Measurements from ENCODE around the gene PLCL2.

PLCL2 gene

DNA sequence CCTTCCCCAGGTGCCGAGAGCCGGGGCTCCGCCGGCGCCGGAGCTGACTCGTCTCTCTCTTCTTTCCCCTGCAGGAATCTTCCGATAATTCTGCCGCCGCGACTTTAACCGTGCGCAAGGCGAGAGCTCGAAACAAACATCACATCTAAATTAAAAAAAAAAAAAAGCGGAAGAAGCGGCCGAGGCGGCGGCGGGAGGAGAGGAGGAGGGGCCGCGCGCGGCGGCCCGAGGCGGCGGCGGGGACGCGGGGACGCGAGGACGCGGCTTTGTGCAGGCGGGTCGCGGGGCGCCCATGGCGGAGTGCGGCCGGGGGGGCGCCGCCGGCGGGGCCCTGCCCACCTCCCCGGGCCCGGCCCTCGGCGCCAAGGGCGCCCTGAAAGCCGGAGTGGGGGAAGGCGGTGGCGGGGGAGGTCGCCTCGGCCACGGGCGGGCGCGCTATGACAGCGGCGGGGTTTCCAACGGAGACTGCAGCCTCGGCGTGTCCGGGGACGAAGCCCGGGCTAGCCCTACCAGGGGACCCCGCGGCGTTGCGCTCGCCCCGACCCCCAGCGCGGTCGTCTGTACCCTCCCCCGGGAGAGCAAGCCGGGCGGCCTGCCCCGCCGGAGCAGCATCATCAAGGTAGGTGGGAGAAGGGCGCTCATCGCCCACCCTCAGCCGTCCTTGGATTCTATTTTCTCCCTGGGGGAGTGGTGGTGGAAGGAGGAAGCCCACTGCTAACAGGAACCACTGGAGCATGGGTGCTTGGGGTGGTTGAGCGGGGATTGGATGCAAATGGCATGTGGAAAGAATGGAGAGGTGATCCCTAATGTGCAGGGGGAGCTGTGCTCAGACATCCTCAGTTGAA, at the start of gene PLCL2:
TSS of gene PLCL2 (plus strand) at position 208 of the 845 bp plus-strand sequence. CDS start at position 293, 85 bp downstream.
- no peak for DNase-seq

- no peak for DNase-seq
Measured at GRCh38 chr3:16836505-16837237, 48.1 kb upstream of the PLCL2 start.

DNA sequence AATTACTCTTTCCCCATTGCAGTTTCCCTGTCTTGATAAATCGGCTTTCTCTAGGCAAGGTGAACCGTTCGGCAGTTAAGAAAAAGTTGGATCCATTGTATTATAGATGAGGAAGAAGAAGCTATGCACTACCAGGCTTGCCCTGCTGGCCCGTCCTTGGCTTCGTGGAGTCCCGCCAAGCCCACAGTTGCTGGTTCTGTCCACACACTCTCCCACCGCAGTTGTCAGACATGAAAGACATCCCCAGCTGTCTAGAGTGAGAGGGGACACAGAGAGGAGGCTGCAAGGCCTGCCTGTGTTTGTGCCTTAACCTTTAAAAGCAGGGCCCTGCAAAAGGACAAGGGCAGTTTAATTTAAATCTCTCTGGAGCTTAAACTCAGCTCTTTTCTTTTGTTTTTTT, 47.2 kb upstream of the PLCL2 start:
- DNase-seq, result no peak

- no peak for DNase-seq
Measured at GRCh38 chr3:16838561-16838960, 46.2 kb upstream of the PLCL2 start.

- DNase-seq, result no peak
Measured at GRCh38 chr3:16839271-16840100, 45.3 kb upstream of the PLCL2 start.

DNA sequence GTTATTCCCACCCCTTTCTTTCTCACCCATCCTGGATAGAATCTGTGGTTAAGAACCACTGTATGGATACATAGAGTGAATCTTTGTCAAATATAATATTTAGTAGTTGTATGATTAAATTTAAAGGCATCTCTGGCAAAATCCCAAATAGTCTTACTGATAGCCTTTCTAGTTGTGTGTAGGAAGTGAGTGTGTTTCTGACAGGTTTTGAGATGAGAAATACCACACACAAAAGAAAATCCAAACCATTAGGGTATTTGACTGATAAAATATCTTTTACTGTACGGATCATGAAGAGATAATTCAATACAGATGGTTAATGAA, 44.7 kb upstream of the PLCL2 start:
- DNase-seq, result no peak

DNA sequence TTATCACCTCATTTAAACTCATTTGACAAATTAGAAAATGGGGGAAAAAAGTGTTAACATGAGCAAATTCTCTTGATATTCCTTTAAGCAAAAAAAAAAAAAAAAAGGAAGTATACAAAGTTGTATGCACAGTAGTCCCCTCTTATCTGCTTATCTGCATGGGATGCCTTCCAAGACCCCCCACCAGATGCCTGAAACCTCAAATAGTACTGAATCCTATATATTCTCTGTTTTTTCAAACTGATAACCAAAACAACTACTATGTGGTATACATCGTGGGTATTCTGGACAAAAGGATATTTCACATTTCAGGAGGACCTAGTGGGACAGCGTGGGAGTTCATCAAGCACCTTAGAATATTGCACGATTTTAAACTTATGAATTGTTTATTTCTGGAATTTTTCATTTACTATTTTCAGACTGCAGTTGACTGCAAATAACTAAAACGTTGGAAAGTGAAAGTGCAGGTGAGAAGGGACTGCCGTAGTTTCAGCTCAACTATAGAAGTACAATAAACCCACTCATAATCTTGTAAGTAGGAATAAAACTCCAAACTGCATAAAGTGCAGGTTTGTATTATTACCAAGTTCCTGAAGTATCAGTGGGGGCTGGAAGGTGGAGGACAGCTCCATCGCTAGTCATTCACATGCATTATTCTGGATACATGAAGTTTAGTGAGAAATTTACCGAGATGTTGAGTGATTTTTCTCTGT, 43.6 kb upstream of the PLCL2 start:
- DNase-seq, result no peak

- no peak for DNase-seq
Measured at GRCh38 chr3:16841904-16842271, 42.9 kb upstream of the PLCL2 start.

- DNase-seq, result no peak
Measured at GRCh38 chr3:16842272-16843270, 42.2 kb upstream of the PLCL2 start.

- no peak for DNase-seq
Measured at GRCh38 chr3:16844222-16844621, 40.5 kb upstream of the PLCL2 start.

DNA sequence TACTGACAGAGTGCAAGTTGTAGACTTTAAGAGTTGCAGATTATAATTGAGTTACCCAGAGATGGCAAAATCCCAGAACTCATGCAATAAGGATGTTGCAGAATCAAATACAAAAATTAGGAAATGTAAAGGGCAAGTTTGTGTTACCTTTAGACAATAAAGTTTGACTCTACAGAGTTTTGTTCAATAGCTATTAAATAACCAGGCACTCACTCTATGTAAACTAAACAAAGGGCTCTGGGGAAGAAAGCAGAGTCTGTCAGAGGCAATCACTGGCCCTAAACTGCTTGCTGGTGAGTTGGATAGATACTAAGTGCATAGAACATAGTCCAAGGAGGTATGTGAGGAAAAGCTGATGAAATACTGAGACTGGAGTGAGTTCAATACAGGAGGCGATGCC, 40.0 kb upstream of the PLCL2 start:
- no peak for DNase-seq

- DNase-seq, result no peak
Measured at GRCh38 chr3:16846373-16847080, 38.2 kb upstream of the PLCL2 start.

GRCh38 chr3:16848007-16848406, 36.7 kb upstream of the PLCL2 start:
- DNase-seq, result no peak

DNA sequence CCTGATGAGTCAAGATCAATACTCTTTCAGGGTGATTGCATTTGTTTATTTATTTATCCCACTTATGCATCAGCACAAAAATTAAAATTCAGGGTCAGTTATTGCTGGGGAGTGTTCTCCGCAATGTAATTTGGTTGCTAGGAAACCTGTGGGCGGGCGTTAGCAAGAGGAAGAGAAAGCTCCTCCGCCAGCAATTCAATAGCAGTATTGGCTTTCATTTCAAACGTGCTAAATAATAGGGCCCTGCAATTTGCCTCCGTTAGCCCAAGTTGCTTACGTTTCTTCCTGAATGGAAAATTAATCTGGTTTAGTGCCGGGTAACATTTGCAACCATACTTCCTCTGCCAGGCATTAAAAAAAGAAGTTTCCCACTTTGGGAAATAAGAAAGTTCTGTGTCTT, 35.5 kb upstream of the PLCL2 start:
- DNase-seq, result no peak

GRCh38 chr3:16849795-16850194, 35.0 kb upstream of the PLCL2 start:
- DNase-seq, result no peak

DNA sequence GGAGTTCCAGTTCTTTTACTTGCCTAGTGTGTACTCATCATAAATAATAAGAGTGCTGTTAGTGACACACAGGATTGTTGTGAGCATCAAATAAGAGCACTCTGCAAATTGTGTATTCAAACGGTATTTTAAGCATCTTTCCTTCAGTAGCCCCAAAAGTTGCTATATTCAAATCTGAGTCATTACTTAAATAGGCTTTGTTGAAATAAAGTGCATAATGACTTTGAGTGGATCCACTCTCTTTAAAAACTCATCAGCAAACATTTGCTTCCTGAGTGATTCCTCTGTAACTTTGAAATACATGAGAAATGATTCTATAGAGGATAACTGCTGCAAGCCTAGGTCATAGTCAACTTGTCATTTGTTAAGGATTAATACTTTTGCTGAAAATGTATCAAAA, 29.3 kb upstream of the PLCL2 start:
- DNase-seq, result no peak

DNA sequence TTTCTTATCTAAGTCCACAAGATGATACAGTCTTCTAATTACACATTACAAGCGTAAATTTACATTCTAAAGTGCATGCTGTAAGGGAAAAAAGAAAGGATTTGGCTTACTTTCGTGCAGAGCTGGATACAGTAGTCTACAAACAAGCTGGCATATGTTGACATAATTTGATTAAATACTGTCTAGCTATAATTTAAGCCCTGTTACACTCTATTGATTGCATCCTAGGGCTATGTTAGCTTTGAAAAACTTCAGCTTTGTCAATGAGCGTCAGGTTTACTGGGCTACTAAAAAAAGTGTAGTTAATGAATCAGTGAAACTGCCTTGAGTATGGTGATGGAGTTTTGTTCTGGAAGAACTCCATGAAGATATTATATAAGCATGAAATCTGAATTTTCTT, 24.5 kb upstream of the PLCL2 start:
- DNase-seq, result no peak

DNA sequence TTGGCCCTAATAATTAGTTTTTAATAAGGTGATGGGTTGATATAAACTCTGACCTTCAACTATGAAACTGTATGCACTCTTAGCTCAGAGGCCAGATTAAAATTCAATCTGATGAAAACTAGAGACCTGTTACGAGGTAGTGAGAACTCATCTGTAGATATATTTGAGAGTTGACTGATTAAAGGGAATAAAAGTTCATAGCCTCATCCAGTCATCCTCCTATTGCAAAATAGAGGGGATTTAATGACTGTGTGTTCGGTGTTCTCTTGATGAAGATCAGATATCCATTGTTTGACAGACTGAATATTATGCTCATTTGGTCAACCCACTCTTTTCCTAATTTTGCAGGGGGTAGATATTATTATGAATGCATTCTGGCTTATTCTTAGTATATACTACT, 23.3 kb upstream of the PLCL2 start:
- no peak for DNase-seq

- DNase-seq, result no peak
Measured at GRCh38 chr3:16864610-16865313, 20.0 kb upstream of the PLCL2 start.

DNA sequence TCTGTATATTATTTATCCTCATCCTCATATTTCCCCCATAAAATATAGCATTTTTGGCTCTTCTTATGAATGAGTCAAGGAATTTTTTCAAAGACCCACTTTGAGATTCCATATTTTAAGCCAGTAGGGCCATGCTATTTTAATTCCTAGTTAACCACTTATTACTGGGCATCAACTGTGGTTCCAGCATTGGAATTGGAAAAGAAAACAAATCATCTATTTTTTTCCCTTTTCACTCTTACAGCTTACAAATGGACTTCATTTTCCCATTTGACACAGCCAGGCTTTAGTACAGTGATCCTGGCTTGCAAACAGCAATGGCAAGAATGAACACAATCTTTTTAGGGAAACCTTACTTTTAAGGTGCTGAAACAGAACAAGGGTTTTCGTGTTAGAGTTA, 19.4 kb upstream of the PLCL2 start:
- no peak for DNase-seq

Measured in GF-D8 (cell line).